GM21367 (cell line): ENCODE results near the gene CEP89.
"Not testable (repeated sequence)": the region's sequence is repeated elsewhere in the genome, so short reads cannot be mapped to it uniquely, and the experiment has no call there.

ENCODE experiments used
- ATAC-seq: cut with Tn5 transposase; IDR thresholded peaks from one replicate; pipeline ENCODE4 v1.9.1; 2021; ENCODE audit not compliant: unreplicated experiment

Gene CEP89

DNA sequence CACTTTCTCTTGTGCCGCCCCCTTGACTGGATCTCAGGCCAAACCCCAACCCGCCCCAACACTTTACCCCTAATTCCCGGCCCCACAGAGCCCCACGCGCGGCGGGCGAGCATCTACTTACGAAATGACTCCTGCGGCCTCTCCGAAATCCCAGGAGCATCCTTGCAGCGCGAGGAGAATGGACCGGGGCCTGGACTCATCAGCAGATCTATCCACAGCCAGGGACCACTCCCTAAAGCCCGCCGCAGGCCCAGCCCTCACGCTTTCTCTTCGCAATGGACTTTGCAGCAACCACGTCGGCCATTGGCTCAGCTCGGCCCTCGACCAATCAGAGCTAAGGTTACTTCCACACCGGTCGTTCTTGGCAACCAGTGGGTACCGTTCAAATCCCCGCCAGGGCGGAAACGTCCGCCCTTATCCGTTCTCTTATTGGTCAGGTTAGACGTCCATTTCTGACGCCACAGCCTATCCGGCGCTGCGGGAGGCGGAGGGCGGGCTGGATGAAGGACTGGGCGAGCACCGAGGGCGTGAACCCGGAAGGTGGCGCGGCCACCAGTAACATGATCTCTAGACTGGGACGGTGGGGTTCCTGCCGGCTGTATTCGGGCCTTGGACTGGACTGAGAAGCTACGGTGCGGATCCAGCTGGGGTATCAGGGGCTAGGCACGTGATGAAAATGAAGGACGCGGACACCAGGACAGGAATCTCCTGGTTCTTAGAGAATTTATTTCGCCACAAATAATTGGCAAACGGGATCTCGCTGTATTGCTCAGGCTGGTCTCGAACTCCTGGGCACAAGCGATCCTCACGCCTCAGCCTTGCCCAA is at the start of gene CEP89, which contains the start of gene FAAP24:
CEP89 (minus strand) TSS at position 244 of the 826 bp plus-strand sequence; CDS start at position 160, 84 bp downstream.
FAAP24 (plus strand) TSS at position 528 of the 826 bp plus-strand sequence. CDS start 955 bp downstream, outside the sequence.
- ATAC-seq: peak; percentile 95

DNA sequence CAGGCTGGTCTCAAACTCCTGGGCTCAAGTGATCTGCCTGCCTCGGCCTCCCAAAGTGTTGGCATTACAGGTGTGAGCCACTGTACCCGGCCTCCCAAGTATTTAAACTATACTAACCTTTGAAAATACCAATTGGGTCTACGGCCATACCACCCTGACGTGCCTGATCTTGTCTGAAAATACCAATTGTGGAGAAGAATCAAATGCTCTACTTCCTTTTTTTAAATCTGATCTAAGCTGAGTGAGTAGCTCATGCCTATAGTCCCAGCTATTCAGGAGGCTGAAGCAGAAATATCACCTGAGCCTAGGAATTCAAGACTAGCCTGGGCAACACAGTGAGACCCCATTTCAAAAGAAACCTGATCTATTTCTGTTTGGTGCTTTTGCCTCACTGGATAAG is 39.1 kb upstream of the CEP89 start:
- ATAC-seq: not testable (repeated sequence)

DNA sequence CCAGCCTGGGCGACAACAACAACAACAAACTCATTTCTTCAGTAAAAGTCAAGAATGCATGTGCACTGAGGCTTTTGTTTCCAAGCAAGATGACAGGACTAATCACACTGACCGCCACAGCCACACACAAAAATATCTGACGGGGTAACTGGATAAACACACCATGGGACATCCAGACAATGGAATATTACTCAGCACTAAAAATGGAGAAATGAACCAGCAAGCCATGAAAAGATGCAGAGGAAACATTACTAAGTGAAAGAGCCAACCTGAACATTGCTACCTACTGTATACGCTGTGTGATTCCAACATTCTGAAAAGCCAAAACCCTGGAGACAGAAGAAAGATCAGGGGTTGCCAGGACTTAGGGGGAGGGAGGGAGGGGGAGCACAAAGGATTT is 37.0 kb upstream of the CEP89 start:
- ATAC-seq: no peak

- no peak for ATAC-seq
Observed at GRCh38 chr19:33005440-33005839, 33.7 kb upstream of the CEP89 start.

- not testable (repeated sequence) for ATAC-seq
Observed at GRCh38 chr19:33003424-33004024, 31.8 kb upstream of the CEP89 start.

DNA sequence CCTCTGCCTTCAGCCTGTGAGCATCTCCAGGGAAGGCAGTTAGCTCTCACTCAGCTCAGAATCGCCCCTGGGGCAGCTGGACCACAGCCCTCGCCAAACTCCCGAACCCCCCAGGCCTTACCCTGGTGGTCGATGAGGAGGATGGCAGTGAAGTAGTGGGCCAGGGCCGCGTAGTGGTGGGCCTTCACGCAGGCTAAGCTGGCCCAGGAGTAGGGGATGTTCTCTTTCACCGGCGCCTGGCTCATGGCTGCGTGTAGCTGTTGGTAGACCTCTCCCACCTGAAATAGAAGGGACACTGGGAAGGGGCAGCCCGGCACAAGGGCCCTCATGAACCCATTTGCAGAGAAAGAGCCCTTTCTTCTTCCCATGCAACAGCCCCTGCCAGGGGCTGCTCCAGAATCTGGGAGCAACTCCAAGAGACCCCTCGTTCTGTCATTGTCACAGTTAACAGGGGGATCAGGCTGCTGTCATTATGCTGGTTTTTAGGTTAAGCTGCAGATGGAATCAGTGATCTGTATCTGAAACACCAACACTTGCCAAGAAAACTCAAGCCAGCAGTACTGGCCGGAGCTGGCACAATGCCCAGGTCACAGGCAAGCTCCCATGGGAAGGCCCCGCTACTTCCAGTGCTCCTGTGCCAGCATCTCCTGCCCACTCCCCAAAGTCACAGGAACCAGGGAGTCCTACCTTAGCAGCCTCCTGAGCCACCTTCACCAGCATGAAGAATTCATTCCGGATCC is 30.5 kb upstream of the CEP89 start:
- ATAC-seq: not testable (repeated sequence)

GRCh38 chr19:33000910-33001309 is 29.2 kb upstream of the CEP89 start:
- no peak for ATAC-seq

- ATAC-seq: no peak
Observed at GRCh38 chr19:33000510-33000909, 28.8 kb upstream of the CEP89 start.

- no peak for ATAC-seq
Observed at GRCh38 chr19:32998722-32999121, 27.0 kb upstream of the CEP89 start.

GRCh38 chr19:32997716-32998355 is 26.1 kb upstream of the CEP89 start:
- no peak for ATAC-seq

GRCh38 chr19:32997061-32997464 is 25.3 kb upstream of the CEP89 start:
- ATAC-seq: not testable (repeated sequence)

DNA sequence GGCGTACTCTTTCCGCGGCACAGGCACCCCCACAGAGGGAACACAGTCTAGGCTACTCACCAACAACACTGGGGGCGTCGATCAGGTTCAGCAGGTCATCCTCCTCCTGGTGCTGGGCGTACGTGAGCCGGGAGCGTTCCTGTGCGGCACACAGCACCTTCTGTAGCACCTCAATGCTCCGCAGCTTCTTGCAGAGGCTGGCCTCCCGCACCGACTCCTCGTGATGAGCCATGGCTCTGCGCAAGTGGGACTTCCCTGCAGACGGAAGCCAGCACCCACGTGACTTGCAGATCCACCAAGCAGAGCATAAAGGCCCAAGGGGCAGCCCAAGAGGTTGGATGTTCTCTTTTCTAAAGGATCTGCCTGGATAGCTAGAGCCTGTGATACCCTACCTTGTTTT is 24.2 kb upstream of the CEP89 start:
- not testable (repeated sequence) for ATAC-seq

DNA sequence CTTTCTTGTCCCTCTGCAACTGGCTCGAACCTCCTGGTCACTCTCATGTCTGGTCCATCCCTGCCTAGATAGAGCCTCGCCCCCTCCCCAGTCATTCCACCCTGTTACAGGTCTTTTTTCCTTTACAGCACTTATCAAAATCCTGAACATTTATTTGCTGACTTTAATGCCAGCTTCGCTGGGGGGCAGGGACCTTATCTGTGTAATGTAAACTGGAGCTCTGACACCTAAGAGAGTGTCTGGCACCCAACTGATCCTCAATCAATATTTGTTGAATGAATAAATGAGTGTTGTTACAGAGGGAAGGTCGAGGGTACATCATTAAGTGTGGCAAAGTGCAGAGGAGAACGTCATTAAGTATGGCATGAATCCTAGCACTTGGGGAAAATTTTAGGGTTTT is 17.0 kb upstream of the CEP89 start:
- no peak for ATAC-seq

DNA sequence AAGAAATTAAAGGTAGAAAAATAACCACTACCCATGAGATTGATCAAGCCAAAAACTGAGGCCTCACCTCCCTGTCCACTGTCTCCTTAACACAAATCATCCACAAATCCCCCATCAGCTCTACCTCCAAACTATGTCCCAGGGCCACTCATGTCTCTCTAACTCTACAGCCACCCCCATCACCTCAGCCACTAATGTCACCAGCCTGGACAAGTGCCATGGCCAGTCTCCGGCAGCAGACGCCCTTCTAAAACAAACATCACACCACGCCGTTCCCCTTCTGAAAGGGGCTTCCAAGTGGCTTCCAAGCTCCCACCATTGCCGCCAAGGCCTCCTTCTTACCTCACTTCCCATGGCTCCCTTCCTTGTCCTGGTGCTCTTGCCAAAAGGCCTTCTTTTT is 16.5 kb upstream of the CEP89 start:
- not testable (repeated sequence) for ATAC-seq

DNA sequence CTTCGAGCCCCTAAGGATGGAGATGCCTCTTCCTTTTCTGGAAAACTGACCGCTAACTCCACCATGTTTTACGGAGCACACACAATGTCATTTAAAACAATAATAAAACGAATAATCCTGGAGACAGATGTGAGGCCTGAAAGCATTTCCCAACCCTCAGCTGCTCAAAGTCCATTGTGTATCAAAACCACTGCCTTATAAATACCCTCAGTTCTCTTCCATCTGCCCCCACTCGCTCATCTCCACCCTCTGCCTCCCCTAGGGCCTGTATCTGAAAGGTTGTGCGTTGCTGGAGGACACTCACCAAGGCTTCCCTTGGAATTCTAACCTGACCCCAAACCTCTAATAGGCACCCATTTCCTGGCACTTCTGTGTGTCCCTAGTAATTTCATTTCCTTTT is 10.7 kb upstream of the CEP89 start:
- not testable (repeated sequence) for ATAC-seq

DNA sequence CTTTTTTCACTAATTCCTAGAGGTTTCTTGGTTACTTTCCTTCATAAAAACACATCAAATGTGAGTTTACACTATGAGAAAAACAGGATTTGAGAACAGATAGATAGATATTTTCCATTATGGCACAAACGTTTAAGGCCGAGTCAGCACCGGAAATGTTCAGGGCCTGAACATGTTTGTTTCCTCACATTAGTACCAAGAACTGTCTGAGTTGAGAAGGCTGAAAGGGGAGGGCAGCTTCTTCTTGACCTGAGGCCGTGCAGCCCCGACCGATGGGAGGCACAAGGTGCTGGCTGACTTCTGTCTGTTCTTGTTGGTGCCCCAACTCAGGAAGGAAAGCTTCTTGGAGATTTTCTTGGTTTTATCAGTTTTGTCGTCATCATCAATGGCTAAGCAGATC is 8.0 kb upstream of the CEP89 start:
- ATAC-seq: not testable (repeated sequence)

DNA sequence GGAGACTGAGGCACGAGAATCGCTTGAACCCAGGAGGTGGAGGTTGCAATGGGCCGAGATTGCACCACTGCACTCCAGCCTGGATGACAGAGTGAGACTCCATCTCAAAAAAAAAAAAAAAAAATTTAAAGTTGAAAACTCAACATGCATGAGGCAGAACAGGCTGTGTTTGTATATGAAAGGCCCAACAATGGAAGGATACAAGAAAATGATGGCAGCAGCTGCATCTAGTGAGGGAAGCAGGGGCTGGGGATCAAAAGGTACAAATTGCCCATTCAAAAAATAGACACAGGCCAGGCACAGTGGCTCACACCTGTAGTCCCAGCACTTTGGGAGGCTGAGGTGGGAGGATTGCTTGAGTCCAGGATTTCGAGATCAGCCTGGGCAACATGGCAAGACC is 6.1 kb upstream of the CEP89 start:
- not testable (repeated sequence) for ATAC-seq

DNA sequence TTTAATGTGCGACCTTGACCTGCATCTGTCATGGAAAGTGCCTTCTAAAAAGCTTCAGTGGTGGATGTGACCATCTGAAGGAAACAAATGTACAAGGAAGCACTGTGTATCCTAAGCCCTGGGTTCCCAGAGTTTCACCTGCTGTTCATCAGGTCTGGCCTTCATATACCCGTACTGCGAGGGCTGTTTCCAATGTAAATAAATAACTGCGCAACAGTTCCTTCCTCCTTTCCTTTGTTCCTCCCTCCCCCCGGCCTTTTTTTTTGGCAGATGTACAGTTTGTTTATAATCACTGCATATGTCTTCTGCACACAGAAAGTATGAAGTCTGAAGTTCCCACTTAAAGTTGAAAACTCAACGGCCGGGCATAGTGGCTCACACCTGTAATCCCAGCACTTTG is 5.5 kb upstream of the CEP89 start:
- ATAC-seq: no peak

DNA sequence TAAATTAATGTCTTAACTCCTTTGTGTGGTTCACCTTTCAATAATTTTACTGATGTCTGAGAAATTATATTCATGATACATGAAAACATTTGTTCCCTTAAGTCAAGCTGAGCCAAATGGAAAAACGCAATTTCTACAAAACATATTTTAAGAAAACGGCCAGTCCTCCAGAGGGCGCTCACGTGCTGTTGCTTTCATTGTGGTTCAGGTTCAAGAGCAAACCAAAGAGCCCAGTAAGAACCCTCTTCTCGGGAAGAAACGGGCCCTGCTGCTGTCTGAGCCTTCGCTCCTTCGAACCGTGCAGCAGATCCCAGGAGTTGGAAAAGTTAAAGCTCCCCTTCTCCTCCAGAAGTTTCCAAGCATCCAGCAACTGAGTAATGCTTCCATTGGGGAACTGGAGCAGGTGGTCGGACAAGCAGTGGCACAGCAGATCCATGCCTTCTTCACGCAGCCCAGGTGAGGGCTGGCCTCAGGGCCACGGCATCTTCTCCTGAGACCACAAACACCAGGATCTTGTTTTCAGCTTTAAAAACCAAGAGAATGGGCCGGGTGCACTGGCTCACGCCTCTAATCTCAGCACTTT is 4.6 kb upstream of the CEP89 start:
- no peak for ATAC-seq

GRCh38 chr19:32971012-32971595 is 654 bp downstream of the CEP89 start:
- ATAC-seq: no peak
